Measurements from ENCODE around the gene ARL2. TPM values are rescaled to one million over a fixed set of nuclear protein-coding genes. Genes with fewer than 3 reads are reported as not detected.

The ARL2 gene
- total RNA-seq, 1 donor from 2014 or later: 151 TPM

- DNase-seq (ENCODE audit: low read depth): no peak
- no peak overlapping the region for H3K4me3 ChIP-seq (ENCODE audit: low read depth, low read length)
- TF ChIP-seq CTCF (conservative IDR thresholded peaks at IDR 0.05; ENCODE audit: low read depth, low read length): no peak
Measured at GRCh38 chr11:65035579-65035978, 21.6 kb downstream of the ARL2 start.

GRCh38 chr11:65036931-65037330 lies 23.0 kb downstream of the ARL2 start:
- DNase-seq (ENCODE audit: low read depth): no peak

GRCh38 chr11:65040520-65040846 lies 26.5 kb downstream of the ARL2 start:
- peak overlapping the region; percentile 65 for H3K4me3 ChIP-seq (ENCODE audit: low read depth, low read length)
- DNase-seq (ENCODE audit: low read depth): no peak
- TF ChIP-seq CTCF (conservative IDR thresholded peaks at IDR 0.05; ENCODE audit: low read depth, low read length): no peak

More at GRCh38 chr11:65036931-65037330, 23.0 kb downstream of the ARL2 start:
- no peak overlapping the region for H3K4me3 ChIP-seq (ENCODE audit: low read depth, low read length)
- no peak for TF ChIP-seq CTCF (conservative IDR thresholded peaks at IDR 0.05; ENCODE audit: low read depth, low read length)

GRCh38 chr11:65040847-65041622 lies 27.1 kb downstream of the ARL2 start, which contains the start of gene SAC3D1:
Gene SAC3D1, plus strand, starts transcription at chr11:65041210. Its CDS starts 83 bp downstream, at chr11:65041293.
- TF ChIP-seq CTCF (conservative IDR thresholded peaks at IDR 0.05; ENCODE audit: low read depth, low read length): no peak
- peak; percentile 55 for DNase-seq (ENCODE audit: low read depth)
- H3K4me3 ChIP-seq (ENCODE audit: low read depth, low read length): peak within 1 kb of the TSS; percentile 65

- DNase-seq (ENCODE audit: low read depth): no peak
- TF ChIP-seq CTCF (conservative IDR thresholded peaks at IDR 0.05; ENCODE audit: low read depth, low read length): no peak
- H3K4me3 ChIP-seq (ENCODE audit: low read depth, low read length): no peak overlapping the region
Measured at GRCh38 chr11:65042891-65043290, 28.9 kb downstream of the ARL2 start.

GRCh38 chr11:65043881-65044501 lies 30.0 kb downstream of the ARL2 start:
- DNase-seq (ENCODE audit: low read depth): no peak
- no peak for TF ChIP-seq CTCF (conservative IDR thresholded peaks at IDR 0.05; ENCODE audit: low read depth, low read length)
- no peak overlapping the region for H3K4me3 ChIP-seq (ENCODE audit: low read depth, low read length)

Measured in epithelial cell of proximal tubule (primary cell).